Astrocyte (in vitro differentiated cells and primary cell): ENCODE results near the gene EVI2B.

Experiments
- EZH2 ChIP-seq: IDR thresholded peaks from 2 replicates; pipeline ENCODE4 v1.6.1; 2012; ENCODE audit warnings: mild to moderate bottlenecking, low read length, inconsistent platforms; ENCODE audit not compliant: insufficient read depth
- TF ChIP-seq, protein P1 (sequence below): IDR thresholded peaks from 2 replicates; pipeline ENCODE4 v1.5.1; 2011; ENCODE audit warnings: low read depth, mild to moderate bottlenecking, inconsistent platforms, low read length, moderate library complexity; ENCODE audit not compliant: insufficient read depth

- TF ChIP-seq, protein P1, sequence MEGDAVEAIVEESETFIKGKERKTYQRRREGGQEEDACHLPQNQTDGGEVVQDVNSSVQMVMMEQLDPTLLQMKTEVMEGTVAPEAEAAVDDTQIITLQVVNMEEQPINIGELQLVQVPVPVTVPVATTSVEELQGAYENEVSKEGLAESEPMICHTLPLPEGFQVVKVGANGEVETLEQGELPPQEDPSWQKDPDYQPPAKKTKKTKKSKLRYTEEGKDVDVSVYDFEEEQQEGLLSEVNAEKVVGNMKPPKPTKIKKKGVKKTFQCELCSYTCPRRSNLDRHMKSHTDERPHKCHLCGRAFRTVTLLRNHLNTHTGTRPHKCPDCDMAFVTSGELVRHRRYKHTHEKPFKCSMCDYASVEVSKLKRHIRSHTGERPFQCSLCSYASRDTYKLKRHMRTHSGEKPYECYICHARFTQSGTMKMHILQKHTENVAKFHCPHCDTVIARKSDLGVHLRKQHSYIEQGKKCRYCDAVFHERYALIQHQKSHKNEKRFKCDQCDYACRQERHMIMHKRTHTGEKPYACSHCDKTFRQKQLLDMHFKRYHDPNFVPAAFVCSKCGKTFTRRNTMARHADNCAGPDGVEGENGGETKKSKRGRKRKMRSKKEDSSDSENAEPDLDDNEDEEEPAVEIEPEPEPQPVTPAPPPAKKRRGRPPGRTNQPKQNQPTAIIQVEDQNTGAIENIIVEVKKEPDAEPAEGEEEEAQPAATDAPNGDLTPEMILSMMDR: no peak
- no peak for TF ChIP-seq EZH2
Measured at GRCh38 chr17:31320791-31321190, 6.9 kb upstream of the EVI2B start.
